Sciatic nerve (tissue), 2 donors: ENCODE results near the gene PTP4A1. TPM values are rescaled to one million over a fixed set of nuclear protein-coding genes. Genes with fewer than 3 reads are reported as not detected.

Experiments used
- ATAC-seq: fragments of 200-7000 bp; cut with Tn5 transposase; one replicate; pipeline ENCODE4 v1.9.1; 2020; ENCODE audit warnings: mild to moderate bottlenecking, moderate library complexity
- DNase-seq: peaks from one replicate; pipeline ENCODE4 v3.0.0-alpha.2; 2020; ENCODE audit warnings: low spot score
- intact Hi-C: fragments of 100-400 bp; cut with DNase I; formaldehyde crosslinking; loops from one replicate; pipeline ENCODE4 v1.14.2; 2022
- total RNA-seq: library from RNA; stranded (reverse); fragmentation: NEBNext Ultra II Directional; extraction: Animal tissue kit (Norgen Biotek cat#: 25700); gene quantifications from one replicate; pipeline ENCODE4 v1.2.1, GENCODE V29; 2021
- donor health status: DM: no; HTN: no; CAD: no.
- donor health status: DM: no; HTN: no; CAD: no.

PTP4A1 gene
- total RNA-seq, 1 donor from 2014 or later, result 39.1 TPM

- ATAC-seq, result no peak
- intact Hi-C loops, result no loop called here
These were observed 19.1 kb upstream of the PTP4A1 start for GRCh38 chr6:63553208-63553607.

GRCh38 chr6:63553900-63554299, 18.4 kb upstream of the PTP4A1 start:
- intact Hi-C loops, result no loop called here
- DNase-seq, result no peak

More at GRCh38 chr6:63553208-63553607, 19.1 kb upstream of the PTP4A1 start:
- DNase-seq, result no peak

GRCh38 chr6:63554782-63555181, 17.5 kb upstream of the PTP4A1 start:
- ATAC-seq, result no peak
- no peak for DNase-seq
- intact Hi-C loops, result no loop called here

More at GRCh38 chr6:63553900-63554299, 18.4 kb upstream of the PTP4A1 start:
- no peak for ATAC-seq

- intact Hi-C loops, result no loop called here
- DNase-seq (no peak), ATAC-seq (no peak)
These were observed 15.9 kb upstream of the PTP4A1 start for GRCh38 chr6:63556369-63556768.

- ATAC-seq (no peak), DNase-seq (no peak)
- intact Hi-C loops, result no loop called here
These were observed 14.0 kb upstream of the PTP4A1 start for GRCh38 chr6:63558278-63558677.

- no peak for ATAC-seq
- intact Hi-C loops, result no loop called here
- no peak for DNase-seq
These were observed 11.4 kb upstream of the PTP4A1 start for GRCh38 chr6:63560801-63561287.

GRCh38 chr6:63561288-63561687, 11.0 kb upstream of the PTP4A1 start:
- ATAC-seq (no peak), DNase-seq (no peak)
- intact Hi-C loops, result no loop called here

- intact Hi-C loops, result no loop called here
- ATAC-seq, result no peak
- no peak for DNase-seq
These were observed 9.0 kb upstream of the PTP4A1 start for GRCh38 chr6:63563235-63563634.

GRCh38 chr6:63565058-63565726, 7.1 kb upstream of the PTP4A1 start:
- no peak for ATAC-seq
- intact Hi-C loops, result no loop called here
- DNase-seq, result no peak

- DNase-seq, result no peak
- intact Hi-C loops, result no loop called here
- no peak for ATAC-seq
These were observed 6.3 kb upstream of the PTP4A1 start for GRCh38 chr6:63565727-63566596.

- intact Hi-C loops, result no loop called here
- DNase-seq, result no peak
- no peak for ATAC-seq
These were observed 4.3 kb upstream of the PTP4A1 start for GRCh38 chr6:63567966-63568365.

- intact Hi-C loops, result no loop called here
- ATAC-seq (peak; percentile 59), DNase-seq (peak; percentile 77)
These were observed 778 bp upstream of the PTP4A1 start for GRCh38 chr6:63571361-63572043.

GRCh38 chr6:63572747-63573075, 431 bp downstream of the PTP4A1 start:
- no peak for ATAC-seq
- intact Hi-C loops, result no loop called here
- no peak for DNase-seq

GRCh38 chr6:63573076-63573898, 1.0 kb downstream of the PTP4A1 start:
- peak; percentile 86 for DNase-seq
- peak; percentile 36 for ATAC-seq
- intact Hi-C loops, result no loop called here

- DNase-seq (no peak), ATAC-seq (no peak)
- intact Hi-C loops, result no loop called here
These were observed 1.7 kb downstream of the PTP4A1 start for GRCh38 chr6:63573899-63574553.

GRCh38 chr6:63574554-63574900, 2.2 kb downstream of the PTP4A1 start:
- intact Hi-C loops, result no loop called here
- no peak for DNase-seq
- ATAC-seq, result no peak

- no peak for DNase-seq
- intact Hi-C loops, result no loop called here
- no peak for ATAC-seq
These were observed 4.0 kb downstream of the PTP4A1 start for GRCh38 chr6:63576147-63576772.
